ENCODE data around the gene SESN2. TPM values are rescaled to one million over a fixed set of nuclear protein-coding genes. Genes with fewer than 3 reads are reported as not detected.

Gene SESN2
- total RNA-seq, 3 donors from 2014 or later (not counting 1 experiment from before 2014, with no cell fraction given), result 21.0 to 30.3 (median 27.1) TPM

DNA sequence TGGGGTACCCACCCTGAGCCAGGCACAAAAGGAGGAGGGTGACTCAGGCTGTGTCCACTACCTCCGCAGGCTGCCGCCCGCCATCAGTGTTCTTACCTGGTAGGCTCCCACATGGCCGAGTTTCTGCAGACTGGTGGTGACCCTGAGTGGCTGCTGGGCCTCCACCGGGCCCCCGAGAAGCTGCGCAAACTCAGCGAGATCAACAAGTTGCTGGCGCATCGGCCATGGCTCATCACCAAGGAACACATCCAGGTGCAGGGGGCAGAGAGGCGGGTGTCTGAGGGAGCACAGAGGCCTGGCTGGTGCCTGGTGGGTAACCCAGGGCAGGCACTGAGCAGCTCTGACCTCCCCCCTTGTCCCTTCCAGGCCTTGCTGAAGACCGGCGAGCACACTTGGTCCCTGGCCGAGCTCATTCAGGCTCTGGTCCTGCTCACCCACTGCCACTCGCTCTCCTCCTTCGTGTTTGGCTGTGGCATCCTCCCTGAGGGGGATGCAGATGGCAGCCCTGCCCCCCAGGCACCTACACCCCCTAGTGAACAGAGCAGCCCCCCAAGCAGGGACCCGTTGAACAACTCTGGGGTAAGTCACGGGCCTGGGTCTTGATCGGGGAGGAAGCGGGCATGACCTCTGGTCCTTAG, 13.0 kb downstream of the SESN2 start:
- ATAC-seq (no peak), DNase-seq (no peak)
- Histone ChIP-seq H3K27ac (ENCODE audit: low read length) (no peak overlapping the region), H3K9me3 (ENCODE audit: control insufficient read depth, insufficient read depth, low read length) (no peaks in the 10 kb centered on the region), H3K4me3 (ENCODE audit: low read length) (no peak overlapping the region), H3K27me3 (ENCODE audit: control insufficient read depth, insufficient read depth, low read length) (no peaks in the 10 kb centered on the region), H3K36me3 (ENCODE audit: control insufficient read depth, insufficient read depth, low read length) (peaks cover 31% of the 10 kb centered on the region), H3K4me1 (ENCODE audit: control insufficient read depth, insufficient read depth, low read length) (no peaks in the 10 kb centered on the region)
- Mint-ChIP-seq H3K27ac (no peak overlapping the region), H3K36me3 (peaks cover 2% of the 10 kb centered on the region), H3K9me3 (no peaks in the 10 kb centered on the region), H3K4me1 (peaks cover 0 to 11% of the 10 kb centered on the region in 2 donors), H3K27me3 (ENCODE audit: low read depth in 2 of 2) (no peaks in the 10 kb centered on the region), H3K4me3 (no peak overlapping the region)
- 95% methylated on average over 20 of the region's 20 CpGs for WGBS (ENCODE audit: insufficient coverage)
- intact Hi-C loops (cut with micrococcal nuclease), result no loop called here
- no peak for TF ChIP-seq CTCF (IDR thresholded peaks at IDR 0.05)

DNA sequence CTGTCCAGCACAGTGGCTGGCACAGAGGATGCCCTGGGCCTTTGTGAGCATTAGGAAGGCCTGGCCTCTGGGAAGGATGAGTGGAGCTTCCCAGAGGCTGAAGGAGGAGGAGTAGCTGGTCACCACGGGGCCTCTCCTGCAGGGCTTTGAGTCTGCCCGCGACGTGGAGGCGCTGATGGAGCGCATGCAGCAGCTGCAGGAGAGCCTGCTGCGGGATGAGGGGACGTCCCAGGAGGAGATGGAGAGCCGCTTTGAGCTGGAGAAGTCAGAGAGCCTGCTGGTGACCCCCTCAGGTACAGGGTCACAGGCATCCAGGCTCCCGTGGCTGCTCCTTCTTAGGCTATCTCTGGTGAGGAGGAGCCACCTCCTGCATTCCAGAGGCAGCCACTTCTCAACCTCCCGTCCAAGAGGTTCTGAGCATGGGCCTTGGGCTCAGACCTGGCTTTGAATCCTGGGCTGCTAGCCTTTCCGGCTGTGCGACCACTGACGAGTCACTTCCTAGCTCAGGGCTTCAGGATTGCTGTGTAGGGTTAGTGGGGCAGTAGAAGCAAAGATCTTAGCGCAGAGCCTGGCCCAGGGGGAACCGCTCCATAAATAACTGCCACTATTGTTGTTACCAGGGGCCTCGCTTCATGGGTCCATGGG, 14.0 kb downstream of the SESN2 start:
- Mint-ChIP-seq H3K9me3 (no peaks in the 10 kb centered on the region), H3K27me3 (ENCODE audit: low read depth in 2 of 2) (no peaks in the 10 kb centered on the region), H3K4me1 (peaks cover 0 to 1% of the 10 kb centered on the region in 2 donors), H3K4me3 (no peak overlapping the region), H3K36me3 (peaks cover 12% of the 10 kb centered on the region), H3K27ac (no peak overlapping the region)
- H3K4me1 ChIP-seq (ENCODE audit: control insufficient read depth, insufficient read depth, low read length), result no peaks in the 10 kb centered on the region
- H3K36me3 ChIP-seq (ENCODE audit: control insufficient read depth, insufficient read depth, low read length), result peaks cover 37% of the 10 kb centered on the region
- no peak overlapping the region for H3K4me3 ChIP-seq (ENCODE audit: low read length)
- intact Hi-C loops (cut with micrococcal nuclease), result no loop called here
- no peak for TF ChIP-seq CTCF (IDR thresholded peaks at IDR 0.05)
- no peaks in the 10 kb centered on the region for H3K27me3 ChIP-seq (ENCODE audit: control insufficient read depth, insufficient read depth, low read length)
- no peaks in the 10 kb centered on the region for H3K9me3 ChIP-seq (ENCODE audit: control insufficient read depth, insufficient read depth, low read length)
- ATAC-seq (no peak), DNase-seq (no peak)
- 97% methylated on average over 17 of the region's 17 CpGs for WGBS (ENCODE audit: insufficient coverage)
- H3K27ac ChIP-seq (ENCODE audit: low read length), result no peak overlapping the region

DNA sequence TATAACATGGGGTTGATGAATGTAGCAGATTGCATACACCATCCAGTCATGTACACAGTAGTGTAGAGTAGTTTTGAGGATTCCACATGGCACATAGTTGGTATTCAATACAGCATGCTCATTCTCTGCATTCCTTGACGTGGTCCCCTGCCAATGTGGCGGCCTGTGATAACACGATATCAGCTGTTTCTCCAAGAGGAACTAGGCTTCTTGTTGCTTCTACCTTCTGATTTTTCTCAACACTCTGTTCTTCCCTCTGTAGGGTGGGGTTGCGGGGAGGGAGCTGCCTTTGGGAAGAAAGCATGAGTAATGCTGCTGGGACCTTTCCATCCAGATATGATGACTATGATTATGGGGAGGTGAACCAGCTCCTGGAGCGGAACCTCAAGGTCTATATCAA, 19.4 kb downstream of the SESN2 start:
- Histone ChIP-seq H3K9me3 (ENCODE audit: control insufficient read depth, insufficient read depth, low read length) (no peaks in the 10 kb centered on the region), H3K36me3 (ENCODE audit: control insufficient read depth, insufficient read depth, low read length) (peaks cover 45% of the 10 kb centered on the region), H3K27ac (ENCODE audit: low read length) (no peak overlapping the region), H3K27me3 (ENCODE audit: control insufficient read depth, insufficient read depth, low read length) (no peaks in the 10 kb centered on the region), H3K4me1 (ENCODE audit: control insufficient read depth, insufficient read depth, low read length) (peaks cover 9% of the 10 kb centered on the region), H3K4me3 (ENCODE audit: low read length) (no peak overlapping the region)
- 98% methylated on average over 4 of the region's 5 CpGs for WGBS (ENCODE audit: insufficient coverage)
- TF ChIP-seq CTCF (IDR thresholded peaks at IDR 0.05), result no peak
- H3K27me3 Mint-ChIP-seq (ENCODE audit: low read depth in 2 of 2), result no peaks in the 10 kb centered on the region
- peaks cover 8 to 9% of the 10 kb centered on the region in 2 donors for H3K4me1 Mint-ChIP-seq
- no peak overlapping the region for H3K27ac Mint-ChIP-seq
- H3K36me3 Mint-ChIP-seq, result peaks cover 23% of the 10 kb centered on the region
- H3K4me3 Mint-ChIP-seq, result no peak overlapping the region
- intact Hi-C loops (cut with micrococcal nuclease), result no loop called here
- DNase-seq (no peak), ATAC-seq (no peak)
- no peaks in the 10 kb centered on the region for H3K9me3 Mint-ChIP-seq
